Tibial nerve (tissue), 3 donors: Measurements from ENCODE around the gene TRIM66.

Experiments
- CTCF ChIP-seq, 5 experiments: fragments of 200-600 bp in 3 of 5; fragments of 450-650 bp in 2 of 5; sonication (generic) in 3 of 5; IDR thresholded peaks; one replicate each; pipeline ENCODE4 v1.5.1; 2016 to 2019; ENCODE audit warnings: antibody characterized with exemption in 5 of 5, mild to moderate bottlenecking in 3 of 5, moderate library complexity in 2 of 5
- POLR2A ChIP-seq, 2 donors: fragments of 450-650 bp; IDR thresholded peaks; one replicate each; pipeline ENCODE4 v1.6.1; 2017; ENCODE audit warnings: antibody characterized with exemption in 2 of 2, mild to moderate bottlenecking in 2 of 2, moderate library complexity in 2 of 2

- TF ChIP-seq CTCF (IDR thresholded peaks at IDR 0.05) (peak in 4 of 5 experiments; percentile 12 to 35 (median 26)), POLR2A (IDR thresholded peaks at IDR 0.05) (no peak)
Measured at GRCh38 chr11:8604078-8604723, 78.3 kb downstream of the TRIM66 start.
